GM19467 (cell line): Measurements from ENCODE around the gene NXPH4.

Experiments used
- ATAC-seq: cut with Tn5 transposase; IDR thresholded peaks from one replicate; pipeline ENCODE4 v1.9.1; 2021; ENCODE audit warnings: mild to moderate bottlenecking, moderate library complexity; ENCODE audit not compliant: unreplicated experiment

NXPH4 gene

DNA sequence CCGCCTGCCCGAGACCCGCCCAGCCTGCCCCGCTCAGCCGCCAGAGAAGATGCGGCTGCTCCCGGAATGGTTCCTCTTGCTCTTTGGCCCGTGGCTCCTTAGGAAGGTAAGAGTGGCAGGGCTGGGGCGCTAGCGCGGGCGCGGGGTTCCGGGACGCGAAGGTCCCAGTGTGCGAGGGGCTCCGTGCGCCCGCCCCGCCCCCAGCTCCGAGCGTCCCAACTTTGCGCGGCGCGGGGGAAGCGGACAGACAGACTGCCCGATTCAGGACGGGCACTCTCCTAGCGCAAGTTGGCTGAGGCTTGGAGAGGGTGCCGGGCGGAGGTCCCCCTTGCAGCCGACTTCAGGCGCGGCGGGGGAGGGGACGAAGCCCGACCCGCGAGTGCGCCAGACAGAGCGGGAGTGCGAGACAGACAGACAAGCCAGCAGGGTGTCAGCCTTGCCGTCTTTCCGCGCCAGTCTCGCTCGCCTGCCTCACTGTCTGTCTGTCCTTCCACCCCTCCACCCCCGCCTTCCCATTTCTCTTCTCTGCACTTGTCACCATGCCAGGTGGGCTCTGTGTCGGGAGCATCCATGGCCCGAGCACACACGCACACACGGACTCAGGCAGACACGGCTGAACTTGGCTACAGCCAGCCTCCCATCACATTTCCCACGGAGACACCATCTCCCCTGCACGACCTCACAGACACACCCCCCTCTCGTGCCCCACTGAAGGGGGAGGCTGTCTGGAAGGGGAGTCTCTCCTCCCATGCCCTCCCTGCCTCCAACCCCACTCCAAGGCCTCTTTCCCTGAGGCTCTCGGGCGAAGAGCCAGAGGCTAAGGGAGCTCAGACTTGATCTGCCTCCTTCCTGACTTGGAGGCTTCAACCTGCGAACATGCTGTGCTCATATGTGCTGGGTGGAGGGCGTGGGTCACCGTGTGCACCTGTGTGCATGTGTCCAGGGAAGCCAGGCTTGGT is 606 bp downstream of the NXPH4 start:
- ATAC-seq = no peak

DNA sequence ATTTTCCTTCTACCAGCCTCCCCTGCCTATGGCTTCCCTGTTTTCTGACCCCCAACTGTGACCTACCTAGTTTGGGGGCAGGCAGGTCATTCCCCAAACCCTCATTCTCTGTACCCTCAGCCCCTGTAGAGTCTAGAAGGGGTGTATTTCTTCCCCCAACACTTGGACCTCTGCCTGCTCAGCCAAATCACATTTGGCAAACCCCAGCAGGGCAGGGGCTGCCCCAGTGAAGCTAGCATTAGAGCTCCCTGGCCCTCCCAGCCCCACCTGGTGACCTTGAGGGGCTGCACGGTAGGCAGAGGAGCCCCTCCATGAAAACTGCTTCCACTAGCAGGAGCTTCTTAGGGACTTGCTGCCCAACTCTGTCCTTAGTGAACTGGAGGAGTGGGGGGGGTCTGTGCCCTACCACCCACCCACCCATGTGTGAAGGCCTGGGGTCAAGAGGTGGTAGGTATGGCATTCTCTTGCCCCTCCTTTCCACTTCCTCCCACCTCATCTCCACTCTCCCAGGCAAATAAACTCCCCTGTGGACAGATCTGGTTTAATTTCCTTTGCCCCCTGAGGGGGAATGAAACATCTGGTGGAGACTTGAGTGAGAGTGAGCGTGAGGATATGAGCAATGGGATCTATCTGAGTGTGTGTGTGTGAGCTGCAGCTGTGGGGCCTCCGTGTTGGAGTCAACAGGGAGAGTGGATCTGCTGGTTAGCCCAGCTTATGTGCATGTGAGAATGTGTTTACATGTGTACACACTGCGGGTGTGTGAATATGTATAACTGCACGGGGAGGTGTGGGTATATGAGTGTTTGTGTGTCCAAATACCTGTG is 1.6 kb downstream of the NXPH4 start:
- no peak for ATAC-seq

- no peak for ATAC-seq
Observed at GRCh38 chr12:57219205-57219992, 2.8 kb downstream of the NXPH4 start.

- ATAC-seq = no peak
Observed at GRCh38 chr12:57219993-57220754, 3.6 kb downstream of the NXPH4 start.

GRCh38 chr12:57220770-57221168 is 4.2 kb downstream of the NXPH4 start:
- no peak for ATAC-seq

DNA sequence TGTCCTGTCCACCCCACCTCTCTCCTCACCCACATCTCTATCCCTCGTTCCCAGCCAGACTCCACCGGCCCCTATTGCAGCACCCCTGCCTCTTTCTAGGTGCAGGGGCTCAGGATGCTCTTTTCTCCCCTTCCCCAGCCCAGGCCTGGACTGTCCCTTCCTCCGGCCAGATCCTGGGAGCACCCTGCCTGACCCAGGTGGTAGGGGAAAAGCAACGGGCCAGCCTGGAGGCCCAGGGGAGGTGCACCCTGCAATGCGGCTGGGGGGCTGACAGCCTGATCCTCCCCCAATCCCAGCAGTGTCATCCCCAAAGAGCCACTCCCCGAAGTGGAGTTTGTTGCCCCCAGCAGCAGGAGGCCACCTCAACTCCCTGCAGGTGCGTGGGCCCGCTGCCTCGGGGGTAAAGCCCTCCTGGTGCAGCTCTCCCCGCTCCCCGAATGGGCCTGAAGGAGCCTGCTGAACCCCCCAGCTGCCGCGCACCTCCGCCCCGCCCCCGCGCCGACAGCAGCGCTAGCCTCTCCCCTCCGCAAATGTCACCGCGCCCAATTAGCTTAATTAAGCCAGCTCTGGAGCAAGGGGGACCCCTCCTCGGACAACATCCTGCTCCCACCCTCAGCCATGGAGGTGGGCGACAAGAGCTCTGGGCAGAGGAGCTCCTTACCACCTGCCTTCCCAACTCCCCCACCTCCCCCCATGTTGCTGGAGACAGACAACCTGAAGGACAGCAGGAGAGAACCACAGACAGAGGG is 4.7 kb downstream of the NXPH4 start:
- no peak for ATAC-seq

- no peak for ATAC-seq
Observed at GRCh38 chr12:57222286-57223190, 5.9 kb downstream of the NXPH4 start.

DNA sequence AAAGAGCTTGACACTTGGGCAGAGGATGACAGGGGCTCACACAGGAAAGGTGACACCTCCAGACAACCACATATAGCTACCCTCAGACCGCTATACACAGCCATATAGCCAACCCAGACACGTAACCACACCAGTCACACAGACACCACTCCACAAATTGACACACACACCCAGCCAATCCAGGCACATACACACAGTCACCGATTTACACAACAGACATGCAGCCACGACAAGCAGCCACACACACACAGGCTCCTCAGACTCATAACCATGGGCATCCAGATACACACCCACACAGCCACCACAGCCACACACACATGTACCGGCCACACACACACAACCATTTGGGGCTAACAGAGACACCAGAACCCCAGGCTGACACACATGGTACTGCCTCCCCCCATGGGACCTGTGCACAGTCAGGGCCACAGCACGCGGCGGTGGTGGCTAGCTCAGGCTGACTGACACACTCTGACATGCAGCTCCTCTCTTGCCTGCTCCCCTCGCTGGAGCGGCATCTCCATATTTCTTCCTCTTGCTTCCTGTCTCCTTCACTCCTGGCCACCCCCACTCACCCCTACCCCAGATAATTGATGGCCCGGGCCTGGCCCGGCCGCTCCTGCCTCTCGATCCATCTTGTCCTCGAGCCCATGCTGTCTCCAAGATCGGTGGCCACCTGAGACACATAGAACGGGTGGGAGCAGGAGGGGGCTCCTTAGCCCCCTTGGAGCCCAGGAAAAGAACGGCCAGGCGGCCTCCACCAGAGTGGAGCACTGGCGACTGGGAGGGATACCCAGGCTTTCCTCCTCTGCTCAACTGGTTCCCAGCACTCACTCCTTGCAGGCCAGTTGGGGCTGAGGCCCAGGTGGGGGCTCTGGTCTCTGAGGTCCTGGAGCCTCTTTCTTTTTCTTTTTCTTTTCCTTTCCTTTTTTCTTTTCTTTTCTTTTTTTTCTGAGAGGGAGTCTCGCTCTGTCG is 6.9 kb downstream of the NXPH4 start:
- ATAC-seq = no peak

DNA sequence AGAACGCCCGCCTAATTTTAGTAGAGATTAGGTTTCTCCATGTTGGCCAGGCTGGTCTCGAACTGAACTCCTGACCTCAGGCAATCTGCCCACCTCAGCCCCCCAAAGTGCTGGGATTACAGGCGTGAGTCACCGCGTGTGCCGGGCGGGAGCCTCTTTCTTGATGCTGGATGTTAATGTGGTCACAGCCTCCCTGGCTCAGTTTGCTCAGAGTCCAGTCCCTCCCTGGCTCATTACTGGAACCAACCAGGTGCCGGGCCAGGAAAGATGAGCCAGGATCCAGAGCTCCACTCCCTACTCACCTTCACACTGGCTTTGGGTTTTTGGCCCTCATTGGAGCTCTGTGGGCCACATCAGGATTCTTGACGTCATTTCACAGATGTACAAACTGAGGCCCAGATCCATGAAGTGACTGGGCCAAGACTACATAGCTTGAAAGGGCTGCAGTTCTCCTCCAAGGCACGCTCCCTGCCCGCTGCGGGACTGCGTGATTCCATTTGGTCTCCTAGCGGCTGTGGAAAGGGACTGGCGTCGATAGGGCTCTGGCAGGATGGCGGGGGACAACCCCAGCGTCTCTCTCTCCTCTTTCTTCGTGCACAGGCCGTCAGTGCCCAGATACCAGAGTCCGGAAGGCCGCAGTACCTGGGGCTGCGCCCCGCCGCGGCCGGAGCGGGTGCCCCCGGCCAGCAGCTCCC is 7.8 kb downstream of the NXPH4 start:
- ATAC-seq = no peak

DNA sequence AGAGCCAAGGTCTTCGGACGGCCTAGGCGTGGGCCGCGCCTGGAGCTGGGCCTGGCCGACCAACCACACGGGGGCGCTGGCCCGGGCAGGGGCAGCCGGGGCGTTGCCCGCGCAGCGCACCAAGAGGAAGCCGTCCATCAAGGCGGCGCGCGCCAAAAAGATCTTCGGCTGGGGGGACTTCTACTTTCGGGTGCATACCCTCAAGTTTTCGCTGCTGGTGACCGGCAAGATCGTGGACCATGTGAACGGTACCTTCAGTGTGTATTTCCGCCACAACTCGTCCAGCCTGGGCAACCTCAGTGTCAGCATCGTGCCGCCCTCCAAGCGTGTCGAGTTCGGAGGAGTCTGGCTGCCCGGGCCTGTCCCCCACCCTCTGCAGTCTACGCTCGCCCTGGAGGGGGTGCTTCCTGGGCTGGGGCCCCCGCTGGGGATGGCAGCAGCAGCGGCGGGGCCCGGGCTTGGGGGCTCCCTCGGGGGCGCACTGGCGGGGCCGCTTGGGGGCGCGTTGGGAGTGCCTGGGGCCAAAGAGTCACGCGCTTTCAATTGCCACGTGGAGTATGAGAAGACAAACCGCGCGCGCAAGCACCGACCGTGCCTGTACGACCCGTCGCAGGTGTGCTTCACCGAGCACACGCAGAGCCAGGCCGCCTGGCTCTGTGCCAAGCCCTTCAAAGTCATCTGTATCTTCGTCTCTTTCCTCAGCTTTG is 8.5 kb downstream of the NXPH4 start:
- no peak for ATAC-seq

DNA sequence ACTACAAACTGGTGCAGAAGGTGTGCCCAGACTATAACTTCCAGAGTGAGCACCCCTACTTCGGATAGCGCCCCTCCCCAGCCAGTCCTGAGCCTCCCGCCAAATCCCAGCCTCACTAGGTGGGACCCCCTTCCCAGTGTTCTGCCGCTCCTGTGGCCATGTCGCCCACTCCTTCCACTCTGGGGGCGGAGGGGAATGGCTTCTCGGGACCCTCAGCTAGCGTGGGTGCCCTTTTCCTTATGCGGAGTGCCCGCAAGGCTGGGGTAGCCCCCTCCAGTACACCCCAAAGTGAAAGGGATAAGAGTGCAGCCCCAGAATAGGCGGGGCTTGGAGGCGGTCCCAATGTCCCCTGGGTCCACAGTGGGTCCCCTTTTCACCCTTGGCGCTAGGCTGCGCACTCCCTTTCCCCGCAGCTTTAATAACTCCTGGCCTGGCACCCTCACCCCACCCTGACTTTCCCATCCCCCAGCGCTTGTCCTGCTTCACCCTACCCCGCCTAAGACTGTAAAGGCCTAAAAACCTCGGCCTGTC is 9.2 kb downstream of the NXPH4 start:
- ATAC-seq = no peak

DNA sequence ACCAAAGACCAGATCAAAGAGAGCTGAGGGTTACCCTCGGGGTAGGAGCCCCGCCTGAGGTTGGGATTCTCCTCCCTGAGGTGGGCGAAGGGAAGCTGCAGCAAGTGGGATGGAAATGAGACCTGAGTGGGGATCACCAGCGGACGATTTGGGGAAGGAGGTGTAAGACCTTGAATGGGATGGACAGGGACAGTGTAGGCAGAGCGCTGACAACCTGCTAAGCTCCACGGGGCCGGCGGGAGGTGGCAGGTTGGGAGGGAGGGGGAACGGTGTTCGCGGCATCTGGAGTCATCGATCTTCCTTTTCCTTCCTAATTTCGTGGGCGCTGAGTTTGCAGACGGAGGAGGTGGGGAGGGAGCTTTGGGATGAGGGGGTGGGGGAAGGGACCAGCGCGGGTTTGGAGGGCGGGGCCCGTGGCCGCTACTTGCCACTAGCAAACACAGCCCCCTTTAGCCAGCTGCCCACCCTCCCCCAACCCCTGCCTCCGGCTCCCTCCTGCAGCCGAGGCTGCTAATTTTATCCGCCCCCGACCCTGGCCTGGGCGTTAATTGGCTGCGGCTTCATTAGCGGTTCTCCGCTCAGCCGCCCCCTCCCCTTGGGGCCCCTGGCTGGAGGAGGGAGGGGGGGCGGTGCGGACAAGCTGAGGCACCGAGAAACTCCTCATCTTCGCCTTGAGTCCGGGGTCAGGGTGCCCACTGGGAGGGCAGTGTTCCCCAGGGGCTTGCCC is 10.2 kb downstream of the NXPH4 start:
- no peak for ATAC-seq

DNA sequence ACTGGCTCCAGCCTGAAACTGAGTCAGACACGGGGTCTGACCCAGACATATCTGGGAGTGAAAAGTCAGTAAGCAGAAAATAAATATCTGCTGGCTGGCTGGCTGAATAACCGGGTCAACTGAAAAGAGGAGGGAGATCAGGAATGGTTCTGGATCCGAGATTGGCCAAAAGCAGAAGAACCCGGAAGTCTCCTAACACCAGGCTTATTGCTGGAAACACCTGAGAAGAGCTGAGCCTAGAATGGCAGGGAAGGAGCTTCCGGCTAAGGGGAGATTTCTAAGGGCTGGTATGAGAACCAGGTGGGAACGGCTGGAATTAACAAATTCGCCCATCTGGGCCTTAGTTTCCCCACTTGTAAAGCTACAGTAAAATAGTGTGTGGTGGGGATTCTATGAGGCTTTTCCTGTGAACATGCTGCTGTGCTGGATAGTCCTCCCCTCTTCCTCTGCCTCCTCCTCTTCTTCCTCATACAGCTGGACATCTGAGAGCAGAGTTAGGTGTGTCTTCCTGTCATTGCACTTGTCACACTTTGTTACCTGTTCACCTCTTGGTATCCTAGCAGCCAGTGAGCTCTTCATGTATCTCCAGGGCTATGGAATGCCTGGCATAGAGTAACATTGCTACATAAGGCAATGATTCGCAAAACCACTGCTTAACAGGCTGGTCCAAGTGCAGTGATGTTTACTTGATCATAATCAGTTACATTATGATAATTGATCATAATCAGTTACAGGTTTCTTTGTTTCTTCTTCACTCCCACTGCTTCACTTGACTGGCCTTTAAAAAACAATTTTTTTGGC is 10.9 kb downstream of the NXPH4 start:
- ATAC-seq = no peak

DNA sequence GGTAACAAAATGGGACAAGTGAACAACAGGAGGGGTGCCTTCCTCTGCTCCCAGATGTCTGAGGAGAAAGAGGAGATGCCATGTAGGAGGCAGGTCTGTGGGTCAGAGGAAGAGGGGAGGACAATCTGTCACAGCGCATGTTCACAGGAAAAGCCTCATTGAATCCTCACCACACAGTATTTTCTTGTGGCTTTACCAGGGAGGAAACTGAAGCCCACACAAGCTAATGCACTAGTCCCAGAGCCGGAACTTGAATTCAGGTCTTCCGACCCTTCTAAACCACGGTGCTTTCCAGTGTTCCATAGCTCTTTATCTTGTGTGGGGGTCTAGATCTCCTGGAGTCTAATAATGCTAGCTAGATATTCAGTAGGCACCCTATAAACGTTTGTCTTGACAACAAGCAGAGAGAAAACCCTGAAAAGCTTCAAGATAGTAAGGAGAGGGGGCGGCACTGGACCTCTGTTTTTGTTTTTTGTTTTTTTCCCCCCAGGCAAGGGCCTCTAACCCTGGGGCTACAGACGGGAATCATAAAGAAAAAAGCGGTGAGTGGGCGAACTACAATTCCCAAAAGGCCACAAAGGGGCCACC is 12.5 kb downstream of the NXPH4 start:
- ATAC-seq = no peak
